Ovary (tissue), 9 donors: Measurements from ENCODE around the gene STAC. TPM values are rescaled to one million over a fixed set of nuclear protein-coding genes. Genes with fewer than 3 reads are reported as not detected.
"Not testable (repeated sequence)": the region's sequence is repeated elsewhere in the genome, so short reads cannot be mapped to it uniquely, and the experiment has no call there.

Experiments used
- DNase-seq, 5 donors: peaks; one replicate each; pipeline ENCODE4 v3.0.0-alpha.2; 2019 to 2020
- H3K27ac ChIP-seq, 2 donors: fragments of 200-600 bp; one replicate each; pipeline versions ENCODE4 v1.5.1 to v1.8.0; 2019 to 2022
- H3K27me3 ChIP-seq: fragments of 200-600 bp; one replicate; pipeline ENCODE4 v1.8.0; 2022
- H3K36me3 ChIP-seq: fragments of 200-600 bp; sonication (generic); one replicate; pipeline ENCODE4 v1.5.1; 2019
- H3K4me1 ChIP-seq: one replicate; pipeline ENCODE4 v1.8.1; 2013; ENCODE audit warnings: mild to moderate bottlenecking, moderate library complexity; ENCODE audit not compliant: insufficient read depth
- H3K4me3 ChIP-seq: fragments of 200-600 bp; sonication (generic); one replicate; pipeline ENCODE4 v1.5.1; 2017
- H3K9me3 ChIP-seq, 2 donors: fragments of 200-600 bp in 1 of 2; sonication (generic) in 1 of 2; one replicate each; pipeline versions ENCODE4 v1.5.1 to v1.8.1; 2013 to 2019; ENCODE audit warnings: mild to moderate bottlenecking in 1 of 2, moderate library complexity in 1 of 2
- CTCF ChIP-seq, 3 donors: fragments of 450-650 bp in 2 of 3; fragments of 200-600 bp in 1 of 3; IDR thresholded peaks; one replicate each; pipeline versions ENCODE4 v1.5.1 to v1.8.0; 2016 to 2022; ENCODE audit warnings: antibody characterized with exemption in 3 of 3, mild to moderate bottlenecking in 1 of 3
- EP300 ChIP-seq: sonication (generic); formaldehyde crosslinking; IDR thresholded peaks from one replicate; pipeline ENCODE4 v1.6.1; 2017; ENCODE audit warnings: antibody characterized with exemption
- POLR2A ChIP-seq: fragments of 450-650 bp; IDR thresholded peaks from one replicate; pipeline ENCODE4 v1.6.1; 2017; ENCODE audit warnings: antibody characterized with exemption, mild to moderate bottlenecking, moderate library complexity
- WGBS, 3 donors: extraction: QIAGEN DNeasy Blood & Tissue Kit in 1 of 3; methylation state at CpG; one replicate each; pipeline versions ENCODE4 v1.1.5 to v1.1.7; 2013 to 2017; 5-methylcytosine and 5-hydroxymethylcytosine counted together
- intact Hi-C, 4 donors: fragments of 100-400 bp; cut with DNase I; formaldehyde crosslinking; loops; one replicate each; pipeline versions ENCODE4 v1.11.0 to v1.15.1; 2022 to 2023
- polyA plus RNA-seq, 2 donors: library from polyadenylated mRNA; stranded (reverse); fragments of 200-250 nt in 1 of 2; fragments of 350-450 nt in 1 of 2; fragmentation: Illumina TruSeq in 1 of 2; extraction: RNeasy Lipid Tissue Mini Kit (QIAGEN cat#74804) in 1 of 2; gene quantifications; one replicate each; pipeline ENCODE4 v1.2.3, GENCODE V29; 2013 to 2014
- total RNA-seq, 7 donors: library from RNA; depleted of rRNA in 2 of 7; stranded (reverse); fragments of >200 nt in 2 of 7; fragmentation: NEBNext Ultra II Directional in 3 of 7; extraction: Animal tissue kit (Norgen Biotek cat#: 25700) in 3 of 7; gene quantifications; one replicate each; pipeline versions ENCODE4 v1.1.0 to v1.2.4, GENCODE V29; 2016 to 2023
- donor health status: DM: no; HTN: no; CAD: no; lungs with moderate emphysema.
- donor health status: DM: no; HTN: no; CAD: no.
- donor health status: Bipolar disorder and iron deficiency.
- donor health status: DM: yes; HTN: yes; CAD: no.
- donor health status: DM: no; HTN: no; CAD: no.
- donor health status: DM: yes; HTN: yes; CAD: no.

Gene STAC
- total and polyA plus RNA-seq, 9 donors: 0.58 to 8.4 (median 1.2) TPM

- Histone ChIP-seq H3K27me3 (no peaks in the 10 kb centered on the region), H3K27ac (no peak overlapping the region), H3K9me3 (no peaks in the 10 kb centered on the region), H3K4me1 (no peaks in the 10 kb centered on the region), H3K4me3 (no peak overlapping the region), H3K36me3 (no peaks in the 10 kb centered on the region)
- TF ChIP-seq POLR2A (no peak), EP300 (no peak), CTCF (IDR thresholded peaks at IDR 0.05) (no peak)
- intact Hi-C loops: no loop called here
- 70 to 76% (median 73%) methylated on average over 3 of the region's 3 CpGs for WGBS, 3 donors
- no peak for DNase-seq
These were observed 114.3 kb downstream of the STAC start for GRCh38 chr3:36494461-36495109.

GRCh38 chr3:36496684-36497633 is 116.7 kb downstream of the STAC start:
- Histone ChIP-seq H3K36me3 (no peaks in the 10 kb centered on the region), H3K27me3 (no peaks in the 10 kb centered on the region), H3K27ac (no peak overlapping the region), H3K4me3 (no peak overlapping the region), H3K4me1 (no peaks in the 10 kb centered on the region), H3K9me3 (no peaks in the 10 kb centered on the region)
- intact Hi-C loops: no loop called here
- WGBS, 3 donors: 36 to 40% (median 37%) methylated on average over 2 of the region's 2 CpGs
- no peak for DNase-seq
- TF ChIP-seq POLR2A: no peak
- TF ChIP-seq CTCF (IDR thresholded peaks at IDR 0.05): no peak
- no peak for TF ChIP-seq EP300

- 86 to 95% (median 93%) methylated on average over 2 of the region's 2 CpGs for WGBS, 3 donors
- intact Hi-C loops: not testable (repeated sequence)
These were observed 119.7 kb downstream of the STAC start for GRCh38 chr3:36500053-36500452.

GRCh38 chr3:36501616-36502015 is 121.3 kb downstream of the STAC start:
- H3K9me3 ChIP-seq: no peaks in the 10 kb centered on the region
- no peaks in the 10 kb centered on the region for H3K4me1 ChIP-seq
- intact Hi-C loops: no loop called here
- 80 to 94% (median 88%) methylated on average over 1 of the region's 1 CpG for WGBS, 3 donors
- H3K36me3 ChIP-seq: no peaks in the 10 kb centered on the region
- DNase-seq: no peak
- no peak overlapping the region for H3K27ac ChIP-seq
- H3K4me3 ChIP-seq: no peak overlapping the region
- no peaks in the 10 kb centered on the region for H3K27me3 ChIP-seq
- no peak for TF ChIP-seq POLR2A
- TF ChIP-seq EP300: no peak
- no peak for TF ChIP-seq CTCF (IDR thresholded peaks at IDR 0.05)

More at GRCh38 chr3:36500053-36500452, 119.7 kb downstream of the STAC start:
- H3K27me3 ChIP-seq, DNase-seq, H3K4me1 ChIP-seq, H3K9me3 ChIP-seq, H3K4me3 ChIP-seq, H3K27ac ChIP-seq, H3K36me3 ChIP-seq: not testable (repeated sequence)

DNA sequence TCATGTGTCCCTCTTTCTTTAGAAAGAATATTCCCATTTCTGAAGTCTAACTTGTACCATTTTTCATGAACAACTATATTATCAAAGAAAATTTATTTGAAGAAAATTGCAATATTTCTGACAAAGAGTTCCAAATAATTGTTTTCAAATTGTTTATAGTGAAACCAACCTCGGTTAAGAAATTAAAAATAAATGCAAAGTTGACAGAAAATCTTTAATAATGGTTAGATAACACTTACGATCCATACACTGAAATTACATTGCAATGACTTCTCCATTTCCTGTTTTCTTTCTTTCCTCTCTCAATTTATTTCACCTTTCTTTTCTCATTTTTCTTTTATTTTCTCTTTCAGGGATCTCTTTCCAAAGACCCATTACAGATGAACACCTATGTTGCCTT is 125.1 kb downstream of the STAC start:
- no peak overlapping the region for H3K27ac ChIP-seq
- intact Hi-C loops: no loop called here
- 65 to 75% (median 69%) methylated on average over 2 of the region's 2 CpGs for WGBS, 3 donors
- no peaks in the 10 kb centered on the region for H3K4me1 ChIP-seq
- H3K27me3 ChIP-seq: no peaks in the 10 kb centered on the region
- DNase-seq: no peak
- H3K9me3 ChIP-seq: no peaks in the 10 kb centered on the region
- H3K36me3 ChIP-seq: no peaks in the 10 kb centered on the region
- H3K4me3 ChIP-seq: no peak overlapping the region
- TF ChIP-seq EP300 (no peak), CTCF (IDR thresholded peaks at IDR 0.05) (no peak), POLR2A (no peak)
